GM20000 (cell line): Measurements from ENCODE around the gene GUCD1.
A peak's percentile ranks its signal among the peaks of the same experiment; 100 is the strongest.
"Not testable (repeated sequence)": the region's sequence is repeated elsewhere in the genome, so short reads cannot be mapped to it uniquely, and the experiment has no call there.

Experiments used
- DNase-seq: peaks from one replicate; pipeline ENCODE4 v3.0.0; 2012; ENCODE audit warnings: low spot score
- CTCF ChIP-seq: IDR thresholded peaks from 2 replicates; pipeline ENCODE4 v1.5.1; 2012; ENCODE audit warnings: mild to moderate bottlenecking, control low read depth; ENCODE audit errors: extremely low read depth, missing control alignments

Gene GUCD1

GRCh38 chr22:24554313-24555164, at the start of gene GUCD1:
Gene GUCD1 (minus strand): TSS chr22:24555138. CDS start chr22:24554991, 147 bp downstream.
- DNase-seq = peak; percentile 51
- TF ChIP-seq CTCF = no peak

GRCh38 chr22:24603770-24604629, 49.1 kb upstream of the GUCD1 start:
- DNase-seq = not testable (repeated sequence)

GRCh38 chr22:24602847-24603769, 48.2 kb upstream of the GUCD1 start, which contains the start of gene GGT1:
Gene GGT1 (plus strand): TSS chr22:24603193. CDS start chr22:24611082, 7,889 bp downstream.
- DNase-seq = not testable (repeated sequence)

- DNase-seq = not testable (repeated sequence)
These were observed 47.3 kb upstream of the GUCD1 start for GRCh38 chr22:24602105-24602749.

GRCh38 chr22:24601217-24602104, 46.5 kb upstream of the GUCD1 start:
- DNase-seq = no peak
- TF ChIP-seq CTCF = no peak

- DNase-seq = not testable (repeated sequence)
These were observed 45.2 kb upstream of the GUCD1 start for GRCh38 chr22:24599958-24600715.

- no peak for TF ChIP-seq CTCF
- DNase-seq = no peak
These were observed 44.6 kb upstream of the GUCD1 start for GRCh38 chr22:24599514-24599913.

- not testable (repeated sequence) for DNase-seq
These were observed 42.1 kb upstream of the GUCD1 start for GRCh38 chr22:24597076-24597475.
